BJ (cell line): ENCODE measurements around the gene FAM72A. TPM values are rescaled to one million over a fixed set of nuclear protein-coding genes. Genes with fewer than 3 reads are reported as not detected.
"Not testable (repeated sequence)": the region's sequence is repeated elsewhere in the genome, so short reads cannot be mapped to it uniquely, and the experiment has no call there.

Source experiments
- CTCF ChIA-PET: fragments of 350-600 bp; formaldehyde crosslinking; extraction: SDS; loops from one replicate; lab custom pipeline; 2021; ENCODE audit warnings: antibody characterized with exemption, inconsistent platforms; lab: Yijun Ruan, JAX
- POLR2A ChIA-PET: fragments of 300-600 bp; sonication (Branson Sonifier 250); formaldehyde crosslinking; extraction: SDS; loops from one replicate; lab custom pipeline; 2021; ENCODE audit warnings: antibody characterized with exemption; lab: Charles Lee
- DNase-seq: peaks from one replicate; pipeline ENCODE4 v3.0.0-alpha.2; 2011; ENCODE audit warnings: low read depth
- H3K27me3 ChIP-seq: 2 replicates; pipeline ENCODE4 v1.6.0; 2011; ENCODE audit warnings: low read length; ENCODE audit not compliant: control insufficient read depth, insufficient read depth
- H3K36me3 ChIP-seq: 2 replicates; pipeline ENCODE4 v1.5.1; 2011; ENCODE audit warnings: low read length; ENCODE audit not compliant: control insufficient read depth, insufficient read depth
- H3K4me3 ChIP-seq: 2 replicates; pipeline ENCODE4 v1.5.1; 2011; ENCODE audit warnings: low read depth, mild to moderate bottlenecking, control low read depth, low read length
- polyA plus RNA-seq: library from polyadenylated mRNA; depleted of rRNA; stranded (reverse); fragments of >200 nt; gene quantifications from 2 replicates; pipeline ENCODE4 v1.2.3, GENCODE V29; 2011

FAM72A gene
- polyA plus RNA-seq, 1 experiment: 2.5 TPM

- H3K4me3 ChIP-seq, DNase-seq, H3K27me3 ChIP-seq, POLR2A ChIA-PET, H3K36me3 ChIP-seq, CTCF ChIA-PET: not testable (repeated sequence)
These were observed 22.7 kb upstream of the FAM72A start for GRCh38 chr1:206225386-206225785.

- POLR2A ChIA-PET, H3K36me3 ChIP-seq, CTCF ChIA-PET: not testable (repeated sequence)
These were observed 21.6 kb upstream of the FAM72A start for GRCh38 chr1:206224190-206224776.

GRCh38 chr1:206221585-206221984, 18.9 kb upstream of the FAM72A start:
- DNase-seq, H3K4me3 ChIP-seq, CTCF ChIA-PET, H3K27me3 ChIP-seq, H3K36me3 ChIP-seq, POLR2A ChIA-PET: not testable (repeated sequence)

More at GRCh38 chr1:206224190-206224776, 21.6 kb upstream of the FAM72A start:
- DNase-seq, H3K4me3 ChIP-seq, H3K27me3 ChIP-seq: not testable (repeated sequence)

GRCh38 chr1:206220332-206221000, 17.8 kb upstream of the FAM72A start:
- H3K27me3 ChIP-seq, CTCF ChIA-PET, DNase-seq, POLR2A ChIA-PET, H3K4me3 ChIP-seq, H3K36me3 ChIP-seq: not testable (repeated sequence)

GRCh38 chr1:206219514-206220331, 17.1 kb upstream of the FAM72A start:
- CTCF ChIA-PET: not testable (repeated sequence)

GRCh38 chr1:206218765-206219164, 16.1 kb upstream of the FAM72A start:
- POLR2A ChIA-PET, H3K4me3 ChIP-seq, H3K36me3 ChIP-seq, DNase-seq, CTCF ChIA-PET, H3K27me3 ChIP-seq: not testable (repeated sequence)

More at GRCh38 chr1:206219514-206220331, 17.1 kb upstream of the FAM72A start:
- POLR2A ChIA-PET, H3K4me3 ChIP-seq, H3K27me3 ChIP-seq, DNase-seq, H3K36me3 ChIP-seq: not testable (repeated sequence)

- DNase-seq, POLR2A ChIA-PET, H3K4me3 ChIP-seq, H3K27me3 ChIP-seq, CTCF ChIA-PET, H3K36me3 ChIP-seq: not testable (repeated sequence)
These were observed 15.6 kb upstream of the FAM72A start for GRCh38 chr1:206218285-206218684.

GRCh38 chr1:206215600-206216392, 13.2 kb upstream of the FAM72A start:
- POLR2A ChIA-PET, H3K27me3 ChIP-seq, H3K4me3 ChIP-seq: not testable (repeated sequence)

GRCh38 chr1:206210802-206211201, 8.2 kb upstream of the FAM72A start:
- POLR2A ChIA-PET, H3K36me3 ChIP-seq, H3K4me3 ChIP-seq, CTCF ChIA-PET, H3K27me3 ChIP-seq, DNase-seq: not testable (repeated sequence)

More at GRCh38 chr1:206215600-206216392, 13.2 kb upstream of the FAM72A start:
- H3K36me3 ChIP-seq, DNase-seq, CTCF ChIA-PET: not testable (repeated sequence)

GRCh38 chr1:206205569-206205968, 2.9 kb upstream of the FAM72A start:
- H3K36me3 ChIP-seq: not testable (repeated sequence)

GRCh38 chr1:206204871-206205270, 2.2 kb upstream of the FAM72A start:
- H3K4me3 ChIP-seq: peak overlapping the region; percentile 38
- CTCF ChIA-PET, POLR2A ChIA-PET, H3K27me3 ChIP-seq, H3K36me3 ChIP-seq: not testable (repeated sequence)
- peak; percentile 1 for DNase-seq

More at GRCh38 chr1:206205569-206205968, 2.9 kb upstream of the FAM72A start:
- CTCF ChIA-PET, DNase-seq, H3K27me3 ChIP-seq, POLR2A ChIA-PET: not testable (repeated sequence)
- H3K4me3 ChIP-seq: peak overlapping the region; percentile 36

- H3K36me3 ChIP-seq, CTCF ChIA-PET, H3K27me3 ChIP-seq, DNase-seq, POLR2A ChIA-PET: not testable (repeated sequence)
- H3K4me3 ChIP-seq: peak overlapping the region; percentile 42
These were observed 1.5 kb upstream of the FAM72A start for GRCh38 chr1:206204159-206204511.
